ENCODE results near the gene AOAH.

- TF ChIP-seq CTCF (IDR thresholded peaks at IDR 0.05): no peak
- TF ChIP-seq EZH2 (IDR thresholded peaks at IDR 0.05): no peak
Measured at GRCh38 chr7:36748017-36748487, 23.8 kb upstream of the AOAH start.

Measured in neural progenitor cell (in vitro differentiated cells).